ENCODE results near the gene ANTXR2.
A peak's percentile ranks its signal among the peaks of the same experiment; 100 is the strongest.

The ANTXR2 gene

DNA sequence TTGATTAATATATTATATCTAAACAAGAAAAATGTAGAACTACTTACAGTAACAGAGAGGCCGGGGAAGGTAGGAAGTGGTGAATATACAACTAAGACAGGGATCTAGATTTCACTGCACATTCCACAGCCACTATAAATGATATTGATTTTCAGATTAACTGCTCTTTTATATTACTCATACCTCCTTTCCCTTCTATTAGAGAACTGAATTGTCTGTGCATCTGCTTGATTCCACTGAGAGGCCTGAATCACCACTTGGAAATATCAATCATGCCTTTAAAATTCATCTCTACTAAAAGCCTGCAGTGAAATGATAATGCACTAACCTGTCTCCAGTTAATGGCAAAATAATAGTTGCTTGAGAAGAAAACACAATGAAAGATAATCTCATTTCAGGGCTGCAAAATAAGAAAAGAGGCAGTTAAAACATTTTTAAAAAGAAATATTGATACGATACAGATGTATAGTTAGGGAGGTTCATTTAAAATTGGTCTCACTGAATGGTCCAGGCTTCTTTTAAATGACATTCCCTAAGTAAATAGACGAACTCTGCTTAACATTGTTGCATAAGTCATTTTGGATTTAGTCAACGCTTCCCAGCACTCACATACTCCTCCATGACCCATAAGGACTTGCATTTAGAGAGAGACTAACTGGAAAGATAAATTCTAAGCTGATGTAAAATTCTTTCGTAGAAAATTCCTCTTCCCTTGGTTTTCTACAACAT lies 3.8 kb downstream of the ANTXR2 start:
- no peak for DNase-seq (ENCODE audit: low spot score)

DNA sequence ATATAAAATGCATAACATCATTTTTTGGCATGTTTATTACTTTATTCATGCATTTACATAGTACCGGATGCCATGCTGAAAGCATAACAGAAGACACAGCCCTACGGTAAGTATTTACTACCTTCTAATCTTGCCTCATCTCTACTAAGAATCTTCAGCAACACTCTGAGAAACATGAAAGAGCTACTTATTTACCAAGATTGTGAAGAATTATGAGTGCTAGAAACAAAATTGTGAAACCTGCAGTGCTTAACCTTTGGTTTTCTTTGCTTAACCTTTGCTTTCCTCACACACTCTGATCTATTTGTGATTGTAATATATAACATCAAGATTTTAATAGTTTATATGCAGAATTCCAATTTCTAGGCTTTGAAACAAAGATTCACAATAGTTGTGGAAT lies 7.4 kb downstream of the ANTXR2 start:
- peak; percentile 14 for DNase-seq (ENCODE audit: low spot score)

DNA sequence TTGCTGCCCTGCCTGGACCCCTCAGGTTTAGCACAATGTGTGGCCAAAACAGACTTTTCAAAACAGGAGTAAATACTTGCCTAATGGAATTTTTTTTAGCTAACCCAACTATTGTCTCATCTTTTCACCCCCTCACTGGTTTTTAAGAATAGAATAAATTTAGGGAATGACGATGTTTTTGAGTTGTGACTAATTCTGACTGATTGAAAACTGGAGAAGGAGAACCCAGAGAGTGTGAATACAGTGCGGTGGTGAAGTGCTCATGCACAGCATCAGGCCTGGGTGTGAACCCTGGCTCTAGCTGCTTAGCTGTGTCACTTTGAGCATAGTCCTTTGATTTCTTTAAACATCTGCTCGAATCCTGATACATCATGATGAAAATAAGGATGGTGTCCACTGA lies 10.5 kb downstream of the ANTXR2 start:
- DNase-seq (ENCODE audit: low spot score): no peak

DNA sequence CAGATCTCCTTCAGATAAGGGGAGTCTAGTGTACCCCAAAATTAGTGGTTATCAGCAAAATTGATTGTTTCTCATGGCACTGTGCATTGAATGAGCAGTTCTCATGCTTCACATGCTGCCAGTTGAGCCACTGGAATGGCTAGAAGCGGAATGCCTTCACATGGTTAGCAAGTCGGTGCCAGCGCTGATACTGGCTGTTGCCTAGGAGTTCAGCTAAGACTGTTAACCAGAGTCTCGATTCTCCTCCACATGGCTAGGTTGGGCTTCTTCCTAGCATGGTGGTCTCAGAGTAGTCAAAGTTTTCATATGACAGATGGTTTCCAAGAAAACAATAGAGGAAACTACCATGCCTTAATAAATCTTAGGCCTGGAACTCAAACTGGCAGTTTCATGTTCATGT lies 12.2 kb downstream of the ANTXR2 start:
- no peak for DNase-seq (ENCODE audit: low spot score)

DNA sequence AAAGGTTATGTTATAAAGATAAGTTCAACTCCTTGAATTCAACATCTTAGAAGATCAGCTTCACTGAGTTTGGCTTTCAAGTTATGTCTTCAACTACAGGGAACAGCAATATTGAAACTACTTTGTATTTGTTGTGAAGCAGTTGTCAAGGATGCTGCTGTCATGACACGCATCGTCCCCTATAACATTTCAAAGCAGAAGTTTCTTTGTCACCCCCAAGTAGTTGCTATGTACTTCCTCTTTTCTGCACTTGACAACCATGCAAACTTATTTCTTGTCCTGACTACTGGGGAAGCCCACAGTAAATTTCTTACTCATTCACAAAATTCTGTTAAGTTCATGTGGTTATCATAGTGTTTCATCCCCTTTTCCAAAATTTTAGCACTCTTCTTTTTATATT lies 14.3 kb downstream of the ANTXR2 start:
- peak; percentile 87 for DNase-seq (ENCODE audit: low spot score)

DNA sequence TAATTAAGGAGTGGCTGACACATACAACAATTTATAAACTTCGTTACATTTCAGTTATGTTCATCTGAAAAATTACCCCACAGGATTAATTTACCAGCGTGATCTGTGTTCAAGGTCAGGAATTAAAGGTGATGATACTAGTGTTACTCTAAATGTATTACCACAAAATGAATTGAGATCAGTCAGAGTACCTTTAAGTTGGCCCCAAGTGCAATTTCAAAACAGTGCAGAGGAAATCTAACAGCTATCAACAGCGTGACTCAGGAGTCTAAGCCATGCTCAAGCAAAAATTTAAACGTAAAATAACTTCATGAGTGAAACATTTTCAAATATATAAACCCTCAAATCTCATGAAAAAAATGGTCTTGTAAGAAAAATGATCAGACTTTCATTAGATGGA lies 18.7 kb downstream of the ANTXR2 start:
- no peak for DNase-seq (ENCODE audit: low spot score)

DNA sequence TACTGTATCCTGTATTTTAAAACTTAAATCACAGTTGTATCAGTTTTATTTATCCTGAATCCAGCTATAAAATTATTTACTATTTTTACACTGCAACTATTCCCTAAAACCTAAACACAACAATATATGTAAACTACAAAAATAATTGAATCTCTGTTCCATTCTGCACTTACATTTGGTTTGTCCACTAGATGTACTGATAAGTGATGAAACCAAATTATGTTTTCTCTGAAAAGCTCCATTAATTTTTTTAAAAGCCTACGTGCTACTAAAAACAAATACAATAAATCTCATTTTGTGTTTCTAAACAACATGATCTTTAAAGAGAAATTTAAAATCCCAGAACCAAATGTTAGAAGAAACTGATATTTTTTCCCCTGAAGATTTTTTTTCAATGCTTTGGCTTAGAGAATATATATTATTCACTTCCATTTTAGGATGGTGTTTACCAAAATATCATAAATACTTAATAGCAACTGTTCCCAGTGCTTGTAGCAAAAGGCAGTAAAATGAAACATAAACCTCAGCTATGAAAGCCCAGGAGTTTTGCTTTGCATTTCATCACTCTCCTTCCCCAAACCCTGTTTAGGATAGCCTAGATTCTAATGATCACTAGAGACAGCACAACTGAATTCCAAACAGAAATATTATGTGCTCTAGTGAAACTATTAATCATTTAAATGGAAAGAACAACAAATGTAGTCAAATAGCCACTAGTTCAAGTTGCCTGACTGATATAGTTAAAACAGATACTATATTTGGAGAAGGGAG lies 19.7 kb downstream of the ANTXR2 start:
- no peak for DNase-seq (ENCODE audit: low spot score)

DNA sequence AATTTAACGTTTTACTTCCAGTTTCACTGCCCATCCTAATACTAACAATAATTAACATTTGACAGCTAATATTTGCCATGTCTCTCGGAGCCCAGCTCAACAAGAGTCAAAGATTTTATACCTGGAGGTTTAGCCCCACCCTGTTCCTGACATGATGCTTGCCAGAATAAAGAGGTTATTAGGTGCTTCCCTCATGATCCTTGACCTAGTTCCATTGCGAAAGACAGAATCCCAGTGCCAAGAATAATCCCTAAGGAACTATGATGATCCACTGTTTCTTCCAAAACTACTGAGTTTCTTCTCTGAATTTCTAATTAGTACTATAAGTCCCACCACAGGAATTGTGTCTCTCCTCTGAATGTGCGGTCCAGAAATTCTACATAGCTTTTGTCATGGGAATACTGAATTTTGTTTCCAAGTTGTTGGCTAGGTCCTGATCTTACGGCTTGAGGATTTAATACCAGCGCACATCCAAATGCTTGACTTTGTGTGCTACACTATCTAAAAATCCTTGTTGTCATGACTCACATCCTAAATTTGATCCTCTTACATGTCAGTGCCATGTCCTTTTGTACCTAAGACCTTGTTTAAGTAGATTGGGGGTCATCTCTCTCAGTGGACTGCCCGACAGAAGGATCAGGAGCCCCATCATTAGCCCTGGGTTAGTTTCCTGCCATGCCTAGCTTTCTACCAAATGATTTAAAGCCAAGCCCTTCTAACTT lies 23.1 kb downstream of the ANTXR2 start:
- no peak for DNase-seq (ENCODE audit: low spot score)

DNA sequence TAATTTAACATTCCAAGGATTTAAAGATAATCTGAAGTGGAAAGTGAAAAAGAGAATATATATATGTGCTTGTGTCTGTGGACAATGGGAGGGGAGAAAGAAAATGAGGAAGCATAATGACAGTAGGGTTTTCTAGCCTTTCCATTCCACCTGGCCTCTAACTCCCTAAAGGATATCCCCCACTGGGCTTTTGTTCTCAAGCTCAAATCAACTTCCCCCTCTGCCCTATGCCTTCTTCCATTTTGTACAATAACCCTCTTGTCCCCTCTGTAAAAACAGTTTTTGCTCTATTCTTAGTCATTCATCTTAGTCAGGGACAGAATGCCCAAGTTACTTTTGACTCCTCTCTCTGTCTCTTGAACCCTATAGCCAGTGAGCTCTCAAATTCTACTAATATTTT lies 23.6 kb downstream of the ANTXR2 start:
- DNase-seq (ENCODE audit: low spot score): no peak

DNA sequence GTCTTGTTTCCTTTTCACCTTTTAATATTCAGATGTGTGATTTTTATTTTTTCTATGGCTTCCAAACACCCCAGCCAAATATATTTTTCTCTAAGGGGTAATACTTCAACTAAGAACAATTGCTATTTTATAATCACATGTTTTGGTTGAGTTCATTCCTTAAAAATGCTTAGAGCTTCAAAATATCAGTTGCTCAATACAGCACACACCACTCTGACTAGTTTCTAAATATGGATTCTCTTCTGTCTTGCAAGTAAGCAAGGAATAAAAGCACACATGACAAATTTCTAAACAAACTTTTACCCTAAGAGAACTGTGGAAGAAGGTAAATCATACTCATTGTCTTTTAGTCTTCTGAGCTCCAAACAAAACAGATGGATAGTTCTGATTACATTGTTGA lies 27.2 kb downstream of the ANTXR2 start:
- DNase-seq (ENCODE audit: low spot score): no peak

DNA sequence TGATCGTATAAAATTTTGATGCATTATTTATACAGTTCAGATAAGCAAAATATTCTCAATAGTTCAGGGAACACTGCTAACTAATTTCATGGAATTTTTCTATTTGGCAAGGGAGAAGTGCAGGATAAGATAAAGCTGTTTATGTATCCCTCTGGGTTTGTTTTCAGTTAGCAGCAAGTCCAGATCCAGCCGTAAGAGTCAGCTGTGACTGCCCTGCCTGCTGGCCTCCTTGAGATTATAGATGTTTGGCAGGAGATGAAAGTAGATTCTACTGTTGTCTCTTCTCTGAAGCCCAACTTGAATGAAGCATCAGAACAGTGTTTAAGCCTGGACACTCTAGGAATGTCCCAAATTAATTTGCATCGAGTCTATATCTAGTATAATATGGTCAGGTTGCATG lies 29.5 kb downstream of the ANTXR2 start:
- no peak for DNase-seq (ENCODE audit: low spot score)

DNA sequence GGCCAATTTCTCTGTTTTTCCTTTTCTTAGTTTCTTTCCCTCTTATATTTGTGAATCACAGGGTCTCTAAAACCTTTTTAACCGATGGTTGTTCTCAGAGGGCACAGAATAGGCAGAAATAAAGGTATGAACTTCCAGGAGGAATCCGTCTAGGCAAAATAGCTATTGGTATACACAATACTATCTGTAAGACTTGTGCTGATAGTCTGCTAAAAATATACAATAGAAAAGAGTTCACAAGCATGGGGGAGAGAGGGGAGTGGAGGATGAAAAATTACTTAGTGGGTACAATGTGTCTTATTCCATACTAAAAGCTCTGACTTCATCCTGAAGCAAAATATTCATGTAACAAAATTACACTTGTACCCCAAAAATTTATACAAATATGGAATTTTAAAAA lies 30.2 kb downstream of the ANTXR2 start:
- no peak for DNase-seq (ENCODE audit: low spot score)

DNA sequence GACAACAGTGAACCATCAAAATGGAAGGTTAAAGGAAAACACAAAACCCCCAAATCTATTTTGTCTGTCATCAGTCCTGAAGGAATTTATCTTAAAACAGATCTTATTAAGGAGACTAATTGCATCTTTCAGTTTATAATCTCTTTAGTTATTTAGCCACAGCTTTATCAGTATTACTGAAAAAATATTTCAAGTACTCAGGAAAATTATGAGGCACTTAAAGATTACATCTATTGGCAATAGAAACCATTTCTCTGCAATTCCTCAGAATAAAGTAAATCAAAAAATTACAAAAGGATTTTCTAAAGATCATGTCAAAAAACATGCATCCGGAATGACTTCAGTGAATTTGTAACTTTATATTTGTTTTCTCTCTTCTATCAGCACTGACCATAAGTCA lies 35.2 kb downstream of the ANTXR2 start:
- no peak for DNase-seq (ENCODE audit: low spot score)

DNA sequence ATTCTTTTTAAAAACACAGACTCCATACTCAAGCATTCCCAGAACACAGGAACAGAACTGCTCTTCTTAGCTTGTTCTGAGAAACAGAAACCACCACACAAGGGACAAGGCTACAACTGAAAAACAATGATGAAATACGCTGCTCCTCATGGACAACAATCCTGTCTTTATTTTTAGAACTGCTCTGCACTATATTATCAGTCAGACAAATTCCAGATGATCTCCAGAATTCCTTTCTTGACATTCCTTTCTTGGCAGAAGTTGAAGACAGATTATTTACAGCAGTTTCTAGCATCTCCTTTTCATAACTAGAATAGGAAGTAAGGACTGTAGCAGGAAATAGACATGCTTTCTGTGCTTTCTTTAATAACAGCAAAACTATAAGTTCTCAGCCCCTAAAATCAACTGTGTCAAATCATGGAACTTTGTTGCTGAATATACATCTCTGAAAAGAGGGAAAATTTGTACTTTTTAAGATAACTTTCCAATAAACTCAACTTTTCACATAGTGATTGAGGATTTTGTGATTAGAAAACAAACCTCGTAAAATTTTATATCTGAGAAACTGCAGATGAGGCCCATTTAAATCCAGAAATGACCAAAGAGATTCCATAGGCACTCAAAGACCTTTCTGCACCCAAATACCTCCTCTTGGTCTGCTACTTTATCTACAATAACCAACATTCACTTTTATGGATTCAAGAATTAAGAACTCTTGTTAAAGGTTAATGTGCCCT lies 35.9 kb downstream of the ANTXR2 start:
- DNase-seq (ENCODE audit: low spot score): peak; percentile 17

DNA sequence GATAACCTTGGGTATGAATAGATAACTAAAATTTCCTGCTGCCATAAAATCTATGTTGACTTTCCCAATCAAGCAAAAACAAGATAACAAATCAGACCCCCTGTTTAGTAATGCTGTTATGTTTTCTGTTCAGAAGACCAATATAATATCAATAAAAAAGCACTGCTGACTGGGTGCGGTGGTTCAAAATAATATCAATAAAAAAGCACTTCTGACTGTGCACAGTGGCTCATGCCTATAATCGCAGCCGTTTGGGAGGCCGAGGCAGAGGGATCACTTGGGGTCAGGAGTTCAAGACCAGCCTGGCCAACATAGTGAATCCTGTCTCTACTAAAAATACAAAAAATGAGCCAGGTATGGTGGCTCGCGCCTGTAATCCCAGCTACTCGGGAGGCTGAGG lies 36.7 kb downstream of the ANTXR2 start:
- DNase-seq (ENCODE audit: low spot score): no peak

DNA sequence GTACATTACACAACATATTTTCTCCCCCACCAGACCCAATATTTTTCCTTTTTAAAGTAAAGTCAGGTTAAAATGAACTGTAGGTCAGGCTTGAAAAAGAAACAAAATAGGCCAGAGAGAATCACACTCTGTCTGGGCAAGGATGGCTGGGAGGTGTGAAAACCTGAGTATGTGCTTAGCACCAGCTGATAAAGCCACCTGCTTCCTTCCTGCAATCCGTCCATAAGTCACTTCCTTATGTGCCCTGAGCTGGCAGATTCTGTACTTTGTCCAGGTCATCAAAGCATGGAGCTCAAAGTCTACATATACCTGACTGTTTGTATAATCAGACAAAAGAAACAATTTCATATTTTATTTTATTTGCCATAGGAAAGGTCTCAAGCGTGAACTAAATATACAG lies 37.7 kb downstream of the ANTXR2 start:
- DNase-seq (ENCODE audit: low spot score): peak; percentile 18

DNA sequence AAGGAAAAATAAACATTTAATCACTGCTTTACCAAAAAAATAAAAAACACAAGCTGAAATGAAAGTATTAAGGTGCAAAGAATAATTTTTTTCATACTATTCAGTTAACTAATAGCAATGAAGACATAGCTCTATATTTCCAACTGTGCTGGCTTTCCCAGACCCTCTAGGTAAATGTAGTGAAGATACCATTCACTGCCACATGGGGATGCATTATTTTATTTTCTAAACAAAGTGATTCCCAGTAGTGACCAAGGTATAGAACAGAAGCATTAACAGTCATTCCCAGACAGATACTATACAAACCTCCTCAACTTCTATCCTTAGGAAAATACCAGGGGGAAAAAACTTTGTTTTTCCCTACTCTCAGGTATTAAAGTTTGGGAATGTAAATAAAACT lies 39.4 kb downstream of the ANTXR2 start:
- no peak for DNase-seq (ENCODE audit: low spot score)

DNA sequence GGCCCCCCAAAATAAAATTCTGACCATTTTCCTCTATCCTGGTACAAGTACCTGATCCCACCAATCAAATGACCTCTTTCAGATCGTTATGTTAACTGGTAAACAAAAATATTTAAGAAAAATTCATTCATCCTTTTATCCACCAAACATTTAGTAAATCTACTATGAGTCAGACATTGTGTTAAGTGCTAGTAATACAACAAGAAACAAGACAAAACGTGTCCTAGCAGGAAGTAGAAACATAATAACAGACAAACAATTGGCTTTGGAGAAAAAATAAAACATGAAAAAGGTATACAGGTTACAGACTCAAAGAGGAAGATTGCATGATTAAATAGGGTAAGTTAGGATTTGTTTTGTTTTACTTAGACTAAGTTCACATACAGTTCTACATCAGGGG lies 43.7 kb downstream of the ANTXR2 start:
- DNase-seq (ENCODE audit: low spot score): no peak

DNA sequence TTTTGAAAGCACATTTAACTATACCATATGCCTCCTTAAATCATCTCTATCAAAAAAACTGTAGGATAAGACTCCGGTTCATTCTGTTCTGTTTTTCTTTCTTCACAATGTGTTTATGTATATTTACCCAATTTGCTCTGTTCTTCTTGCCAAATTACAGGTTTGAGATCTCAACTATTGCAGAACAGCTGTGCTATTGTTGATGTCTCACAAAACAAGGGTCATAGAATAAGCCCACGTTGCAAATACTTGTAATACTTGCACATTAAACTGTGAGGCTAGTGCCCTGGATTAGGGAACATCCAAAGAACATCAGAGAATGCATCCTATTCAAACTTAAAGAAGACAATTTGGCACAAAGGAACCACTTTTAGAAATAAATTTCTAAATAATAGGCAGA lies 45.4 kb downstream of the ANTXR2 start:
- DNase-seq (ENCODE audit: low spot score): no peak

DNA sequence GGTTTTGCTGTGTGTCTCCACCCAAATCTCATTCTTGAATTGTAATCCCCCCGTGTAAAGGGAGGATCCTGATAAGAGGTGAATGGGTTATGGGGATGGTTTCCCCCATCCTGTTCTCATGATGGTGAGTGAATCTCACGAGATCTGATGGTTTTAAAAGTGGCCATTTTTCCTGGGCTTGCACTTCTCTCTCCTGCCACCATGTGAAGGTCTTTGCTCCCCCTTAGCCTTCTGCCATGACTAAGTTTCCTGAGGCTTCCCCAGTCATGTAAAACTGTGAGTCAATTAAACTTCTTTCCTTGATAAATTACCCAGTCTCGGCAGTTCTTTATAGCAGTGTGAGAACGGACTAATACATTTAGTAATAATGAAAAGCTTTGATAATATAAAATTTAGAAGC lies 46.9 kb downstream of the ANTXR2 start:
- no peak for DNase-seq (ENCODE audit: low spot score)

DNA sequence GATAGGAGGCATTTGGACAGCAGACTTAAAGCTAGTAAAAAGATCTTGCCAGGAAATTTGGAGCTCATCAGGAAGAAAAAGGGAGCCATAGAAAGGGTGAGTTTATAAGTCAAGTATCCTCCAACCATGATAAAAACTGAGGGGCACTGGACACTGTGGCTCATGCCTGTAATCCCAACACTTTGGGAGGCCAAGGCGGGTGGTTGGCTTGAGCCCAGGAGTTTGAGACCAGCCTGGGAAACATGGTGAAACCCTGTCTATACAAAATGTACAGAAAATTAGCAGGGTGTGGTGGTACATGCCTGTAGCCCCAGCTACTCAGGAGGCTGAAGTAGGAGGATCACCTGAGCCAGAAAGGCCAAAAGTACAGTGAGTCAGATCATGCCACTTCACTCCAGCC lies 48.7 kb downstream of the ANTXR2 start:
- no peak for DNase-seq (ENCODE audit: low spot score)

DNA sequence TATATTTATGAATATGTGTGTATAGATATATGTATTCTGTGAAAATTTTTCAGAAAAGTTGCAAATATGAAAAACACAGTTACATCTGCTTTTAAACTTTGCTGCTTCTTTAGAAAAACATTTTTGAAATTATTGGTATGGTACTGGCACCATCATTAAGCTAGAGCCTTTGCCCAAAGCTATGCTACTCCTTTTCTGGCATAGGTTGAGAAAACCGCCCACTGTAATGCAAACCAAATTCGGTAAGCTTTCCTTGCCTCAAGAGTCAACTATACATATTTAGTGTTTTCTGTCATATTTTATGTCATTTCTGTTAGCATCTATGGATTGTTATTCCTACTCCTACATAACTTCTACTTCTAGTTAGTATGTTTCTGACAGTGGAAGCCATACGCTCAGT lies 50.7 kb downstream of the ANTXR2 start:
- no peak for DNase-seq (ENCODE audit: low spot score)
